Lower leg skin (tissue), 4 donors: Measurements from ENCODE around the gene GRM7. TPM values are rescaled to one million over a fixed set of nuclear protein-coding genes. Genes with fewer than 3 reads are reported as not detected.

ENCODE experiments used
- DNase-seq, 2 donors: peaks; one replicate each; pipeline ENCODE4 v3.0.0-alpha.2; 2019; ENCODE audit warnings: low spot score in 2 of 2
- H3K4me3 ChIP-seq: fragments of 200-600 bp; sonication (generic); 2 replicates; pipeline ENCODE4 v1.5.1; 2017; ENCODE audit warnings: mild to moderate bottlenecking, low read depth; ENCODE audit not compliant: poor library complexity, severe bottlenecking
- CTCF ChIP-seq, 3 donors: fragments of 450-650 bp; IDR thresholded peaks; one replicate each; pipeline ENCODE4 v1.5.1; 2016; ENCODE audit warnings: antibody characterized with exemption in 3 of 3, mild to moderate bottlenecking in 3 of 3, moderate library complexity in 2 of 3
- POLR2A ChIP-seq, 2 donors: fragments of 450-650 bp; IDR thresholded peaks; one replicate each; pipeline ENCODE4 v1.6.1; 2016 to 2017; ENCODE audit warnings: antibody characterized with exemption in 2 of 2, mild to moderate bottlenecking in 1 of 2, moderate library complexity in 1 of 2
- WGBS, 2 donors: methylation state at CpG; one replicate each; pipeline ENCODE4 v1.1.5; 2018; 5-methylcytosine and 5-hydroxymethylcytosine counted together
- intact Hi-C: fragments of 100-400 bp; cut with DNase I; formaldehyde crosslinking; loops from one replicate; pipeline ENCODE4 v1.15.0; 2023; ENCODE audit warnings: low total_unique reads
- total RNA-seq, 4 donors: library from RNA; depleted of rRNA; stranded (reverse); fragments of >200 nt; gene quantifications; one replicate each; pipeline ENCODE4 v1.1.0, GENCODE V29; 2016

Gene GRM7
- total RNA-seq = under 1 TPM in 1 of 4 donors, not detected in 3; 0.32 TPM

- 2% methylated on average over 17 to 43 of the region's 62 CpGs for WGBS, 2 donors
- H3K4me3 ChIP-seq = no peak within 1 kb of the TSS
- TF ChIP-seq CTCF (IDR thresholded peaks at IDR 0.05) = no peak
- no peak for TF ChIP-seq POLR2A (IDR thresholded peaks at IDR 0.05)
- no peak for DNase-seq
- intact Hi-C loops = no loop called here
Observed at GRCh38 chr3:6860954-6861624, at the start of gene GRM7. TSS of gene GRM7 (plus strand) at chr3:6861115.

GRCh38 chr3:6821411-6821810 lies 39.5 kb upstream of the GRM7 start:
- intact Hi-C loops = no loop called here
- no peak overlapping the region for H3K4me3 ChIP-seq
- no peak for DNase-seq
- 77 to 78% methylated on average over 3 of the region's 3 CpGs for WGBS, 2 donors
- TF ChIP-seq CTCF (IDR thresholded peaks at IDR 0.05) = no peak
- TF ChIP-seq POLR2A (IDR thresholded peaks at IDR 0.05) = no peak

GRCh38 chr3:6825524-6825923 lies 35.4 kb upstream of the GRM7 start:
- intact Hi-C loops = no loop called here
- no peak for DNase-seq
- WGBS, 2 donors = 16 to 31% methylated on average over 1 of the region's 1 CpG
- no peak overlapping the region for H3K4me3 ChIP-seq
- no peak for TF ChIP-seq POLR2A (IDR thresholded peaks at IDR 0.05)
- no peak for TF ChIP-seq CTCF (IDR thresholded peaks at IDR 0.05)

- intact Hi-C loops = no loop called here
- WGBS, 2 donors = 78 to 79% methylated on average over 6 of the region's 6 CpGs
- no peak for DNase-seq
Observed at GRCh38 chr3:6827453-6827852, 33.5 kb upstream of the GRM7 start.

GRCh38 chr3:6844723-6845122 lies 16.2 kb upstream of the GRM7 start:
- DNase-seq = no peak
- intact Hi-C loops = no loop called here
- TF ChIP-seq CTCF (IDR thresholded peaks at IDR 0.05) = no peak
- TF ChIP-seq POLR2A (IDR thresholded peaks at IDR 0.05) = no peak
- H3K4me3 ChIP-seq = no peak overlapping the region
- WGBS, 2 donors = 91 to 93% methylated on average over 1 of the region's 1 CpG

More at GRCh38 chr3:6827453-6827852, 33.5 kb upstream of the GRM7 start:
- H3K4me3 ChIP-seq = no peak overlapping the region
- no peak for TF ChIP-seq CTCF (IDR thresholded peaks at IDR 0.05)
- TF ChIP-seq POLR2A (IDR thresholded peaks at IDR 0.05) = no peak

- WGBS, 2 donors = 78 to 96% methylated on average over 2 of the region's 2 CpGs
- no peak for DNase-seq
- intact Hi-C loops = no loop called here
- H3K4me3 ChIP-seq = no peak overlapping the region
- TF ChIP-seq POLR2A (IDR thresholded peaks at IDR 0.05) (no peak), CTCF (IDR thresholded peaks at IDR 0.05) (no peak)
Observed at GRCh38 chr3:6854184-6854583, 6.7 kb upstream of the GRM7 start.
